ENCODE measurements around the gene CCL5.

Gene CCL5

GRCh38 chr17:35865412-35866340, 14.5 kb downstream of the CCL5 start:
- DNase-seq, result peak; percentile 34

- no peak for DNase-seq
Measured at GRCh38 chr17:35864853-35865252, 15.3 kb downstream of the CCL5 start.

- peak; percentile 65 for DNase-seq
Measured at GRCh38 chr17:35856603-35857002, 23.6 kb downstream of the CCL5 start.

- no peak for DNase-seq
Measured at GRCh38 chr17:35855965-35856364, 24.2 kb downstream of the CCL5 start.

GRCh38 chr17:35849469-35850348, 30.5 kb downstream of the CCL5 start:
- DNase-seq, result peak; percentile 80

GRCh38 chr17:35847633-35848373, 32.4 kb downstream of the CCL5 start:
- DNase-seq, result no peak

- no peak for DNase-seq
Measured at GRCh38 chr17:35847006-35847405, 33.2 kb downstream of the CCL5 start.

- DNase-seq, result no peak
Measured at GRCh38 chr17:35846055-35846809, 33.9 kb downstream of the CCL5 start.

GRCh38 chr17:35844547-35844946, 35.6 kb downstream of the CCL5 start:
- no peak for DNase-seq

GRCh38 chr17:35843698-35844097, 36.5 kb downstream of the CCL5 start:
- no peak for DNase-seq

GRCh38 chr17:35842239-35842638, 37.9 kb downstream of the CCL5 start:
- DNase-seq, result no peak

GRCh38 chr17:35841505-35841904, 38.7 kb downstream of the CCL5 start:
- no peak for DNase-seq

- no peak for DNase-seq
Measured at GRCh38 chr17:35841101-35841500, 39.1 kb downstream of the CCL5 start.

GRCh38 chr17:35825206-35825605, 55.0 kb downstream of the CCL5 start:
- DNase-seq, result no peak

Data from activated CD4-positive, alpha-beta T cell treated with anti-CD3 and anti-CD28 coated beads, Interleukin-2, Interleukin-6, amounts not matched to agents 100 ng/mL and 50 ng/mL, durations not matched to agents 16 hours and 8 hours (primary cell).